Subcutaneous adipose tissue (tissue), 4 donors: Measurements from ENCODE around the gene NRN1L. TPM values are rescaled to one million over a fixed set of nuclear protein-coding genes. Genes with fewer than 3 reads are reported as not detected.

Experiments used
- total RNA-seq, 4 donors: library from RNA; depleted of rRNA; stranded (reverse); fragments of >200 nt; gene quantifications; one replicate each; pipeline ENCODE4 v1.1.0, GENCODE V29; 2016
- TF ChIP-seq, protein P1 (sequence below): fragments of 450-650 bp; IDR thresholded peaks from one replicate; pipeline ENCODE4 v1.5.1; 2016; ENCODE audit warnings: low read depth, mild to moderate bottlenecking, control low read depth, antibody characterized with exemption, moderate library complexity

Gene NRN1L
- total RNA-seq, 4 donors from 2014 or later: 1.3 to 7.2 (median 2.5) TPM; not detected in 1

- TF ChIP-seq, protein P1, sequence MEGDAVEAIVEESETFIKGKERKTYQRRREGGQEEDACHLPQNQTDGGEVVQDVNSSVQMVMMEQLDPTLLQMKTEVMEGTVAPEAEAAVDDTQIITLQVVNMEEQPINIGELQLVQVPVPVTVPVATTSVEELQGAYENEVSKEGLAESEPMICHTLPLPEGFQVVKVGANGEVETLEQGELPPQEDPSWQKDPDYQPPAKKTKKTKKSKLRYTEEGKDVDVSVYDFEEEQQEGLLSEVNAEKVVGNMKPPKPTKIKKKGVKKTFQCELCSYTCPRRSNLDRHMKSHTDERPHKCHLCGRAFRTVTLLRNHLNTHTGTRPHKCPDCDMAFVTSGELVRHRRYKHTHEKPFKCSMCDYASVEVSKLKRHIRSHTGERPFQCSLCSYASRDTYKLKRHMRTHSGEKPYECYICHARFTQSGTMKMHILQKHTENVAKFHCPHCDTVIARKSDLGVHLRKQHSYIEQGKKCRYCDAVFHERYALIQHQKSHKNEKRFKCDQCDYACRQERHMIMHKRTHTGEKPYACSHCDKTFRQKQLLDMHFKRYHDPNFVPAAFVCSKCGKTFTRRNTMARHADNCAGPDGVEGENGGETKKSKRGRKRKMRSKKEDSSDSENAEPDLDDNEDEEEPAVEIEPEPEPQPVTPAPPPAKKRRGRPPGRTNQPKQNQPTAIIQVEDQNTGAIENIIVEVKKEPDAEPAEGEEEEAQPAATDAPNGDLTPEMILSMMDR: no peak
These were observed 20.1 kb upstream of the NRN1L start for GRCh38 chr16:67864594-67864993.

DNA sequence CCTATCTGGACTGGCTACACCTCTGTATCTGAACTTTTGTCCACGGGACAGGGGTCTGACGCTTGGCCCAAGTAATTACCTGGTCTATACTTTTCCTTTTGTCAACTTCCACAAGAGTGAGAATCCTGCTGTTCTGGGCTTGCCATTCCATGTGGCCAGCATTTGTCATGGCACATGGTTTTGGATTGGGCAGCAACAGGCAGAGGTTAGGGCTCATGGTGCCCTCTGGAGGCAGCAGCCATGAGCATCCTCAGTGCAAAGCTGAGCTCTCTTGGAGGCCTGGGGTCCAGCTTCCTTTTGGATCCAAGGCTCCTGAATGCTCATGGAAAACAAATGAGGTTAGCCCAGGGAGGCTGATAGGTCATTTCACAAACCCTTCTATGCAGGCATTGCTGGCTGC, 19.4 kb upstream of the NRN1L start:
- TF ChIP-seq, protein P1: no peak

- TF ChIP-seq, protein P1: no peak
These were observed 16.4 kb upstream of the NRN1L start for GRCh38 chr16:67868290-67868689.

- TF ChIP-seq, protein P1: no peak
These were observed 15.0 kb upstream of the NRN1L start for GRCh38 chr16:67869653-67870052.

DNA sequence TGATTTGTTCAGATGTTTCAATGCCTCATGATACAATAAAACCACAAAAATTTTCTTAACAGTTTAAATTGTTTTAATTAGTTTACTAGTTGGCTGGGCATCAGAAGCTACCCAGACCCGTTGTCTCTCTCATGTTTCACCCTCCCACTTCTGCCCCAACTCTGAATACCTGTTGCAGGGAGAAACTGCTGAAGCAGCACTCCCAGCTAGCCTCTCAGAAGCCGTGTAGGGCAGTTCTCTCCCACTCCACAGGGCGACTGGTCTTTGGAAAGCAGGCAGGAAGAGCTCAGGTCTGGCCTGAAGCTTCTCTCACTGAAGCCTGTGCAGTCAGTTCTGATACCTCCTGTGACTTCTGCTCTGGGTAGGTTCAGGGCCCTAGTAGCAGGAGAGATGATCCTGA, 13.4 kb upstream of the NRN1L start:
- TF ChIP-seq, protein P1: no peak

DNA sequence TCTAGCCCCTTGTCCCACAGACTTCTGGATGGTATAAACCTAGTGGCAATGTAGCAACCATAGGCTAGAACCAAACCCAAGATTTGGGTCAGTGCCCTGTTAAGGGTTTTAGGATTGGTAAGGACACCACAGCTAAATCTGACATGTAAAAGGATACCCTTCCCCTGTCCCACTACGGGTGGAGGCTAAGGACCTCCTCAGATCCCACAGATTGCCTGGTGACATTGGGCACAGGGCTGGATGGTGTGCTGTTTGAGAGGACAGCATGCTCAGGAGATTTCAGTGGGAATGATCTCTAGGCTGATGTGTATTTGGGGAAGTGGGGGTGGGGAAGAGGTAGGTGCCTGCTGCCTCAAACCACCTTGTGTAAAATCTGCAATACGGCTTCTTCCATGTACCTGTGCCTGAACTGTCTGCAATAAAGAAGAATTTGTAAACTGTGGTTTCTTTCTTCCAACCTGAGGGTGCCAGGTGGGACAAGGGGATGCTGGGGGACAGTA, 12.5 kb upstream of the NRN1L start:
- TF ChIP-seq, protein P1: no peak

DNA sequence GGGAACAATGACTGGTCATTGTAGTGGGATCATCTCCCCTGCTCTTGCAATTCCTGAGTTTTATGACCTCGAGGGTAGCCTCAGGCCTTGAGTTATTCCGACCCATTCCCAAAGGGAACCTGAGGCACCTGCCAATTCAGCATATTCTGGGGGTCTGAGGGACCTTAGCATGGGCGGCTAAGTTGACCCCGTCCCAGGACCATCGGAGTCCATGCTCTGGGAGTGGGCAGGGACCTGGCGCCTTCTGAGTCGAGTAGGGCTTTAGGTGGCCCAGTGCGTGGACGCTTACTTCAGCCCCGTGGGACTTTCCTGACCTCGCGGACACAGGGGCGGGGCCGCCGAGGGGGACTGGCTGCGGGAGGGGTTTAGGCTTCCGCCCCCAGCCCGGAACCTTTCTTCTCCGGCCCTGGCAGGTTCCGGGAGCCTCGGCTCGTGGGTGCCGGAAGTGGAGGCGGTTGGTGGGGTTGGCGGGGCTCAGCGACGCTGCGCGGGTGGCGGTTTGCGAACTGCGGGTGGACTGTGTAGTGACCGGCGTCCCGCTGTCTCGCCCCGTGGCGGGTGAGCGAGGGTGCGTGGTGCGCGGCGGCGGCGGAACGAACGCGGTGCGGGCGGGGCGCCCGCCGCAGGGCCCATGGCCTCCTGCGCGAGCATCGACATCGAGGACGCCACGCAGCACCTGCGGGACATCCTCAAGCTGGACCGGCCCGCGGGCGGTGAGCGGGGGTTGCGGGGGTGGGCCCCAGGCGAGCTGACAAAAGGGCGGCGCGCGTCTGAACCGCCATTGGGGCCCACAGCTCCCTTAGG, 11.9 kb upstream of the NRN1L start, which contains the start of gene EDC4:
Gene EDC4, plus strand, starts transcription at position 422 of the 804 bp plus-strand sequence. Its CDS starts 210 bp downstream, at position 632.
- TF ChIP-seq, protein P1: no peak
